GM18499 (cell line): Measurements from ENCODE around the gene L3MBTL2.

Source experiments
- ATAC-seq: cut with Tn5 transposase; IDR thresholded peaks from one replicate; pipeline ENCODE4 v1.9.1; 2021; ENCODE audit warnings: moderate number of reproducible peaks; ENCODE audit not compliant: insufficient read depth, unreplicated experiment

The L3MBTL2 gene

DNA sequence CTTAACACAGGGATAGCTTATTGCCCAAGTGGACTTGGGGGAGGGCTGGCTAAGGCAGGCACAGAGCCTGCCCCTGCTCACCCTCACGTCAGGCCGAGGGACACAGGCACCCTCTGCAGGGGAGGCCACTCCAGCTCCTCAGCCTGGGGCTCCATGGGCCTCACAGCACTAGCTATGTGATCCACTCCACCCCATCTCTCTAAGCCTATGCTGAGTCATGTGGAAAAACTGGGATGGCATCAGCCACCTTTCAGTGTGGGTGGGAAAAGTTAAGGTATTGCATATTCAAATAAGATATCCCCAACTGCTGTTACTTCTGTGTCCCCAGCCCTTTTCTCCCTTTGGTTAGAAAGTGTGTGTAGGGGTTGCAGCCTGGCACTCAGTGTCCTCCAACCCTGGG lies 58.6 kb downstream of the L3MBTL2 start:
- no peak for ATAC-seq

DNA sequence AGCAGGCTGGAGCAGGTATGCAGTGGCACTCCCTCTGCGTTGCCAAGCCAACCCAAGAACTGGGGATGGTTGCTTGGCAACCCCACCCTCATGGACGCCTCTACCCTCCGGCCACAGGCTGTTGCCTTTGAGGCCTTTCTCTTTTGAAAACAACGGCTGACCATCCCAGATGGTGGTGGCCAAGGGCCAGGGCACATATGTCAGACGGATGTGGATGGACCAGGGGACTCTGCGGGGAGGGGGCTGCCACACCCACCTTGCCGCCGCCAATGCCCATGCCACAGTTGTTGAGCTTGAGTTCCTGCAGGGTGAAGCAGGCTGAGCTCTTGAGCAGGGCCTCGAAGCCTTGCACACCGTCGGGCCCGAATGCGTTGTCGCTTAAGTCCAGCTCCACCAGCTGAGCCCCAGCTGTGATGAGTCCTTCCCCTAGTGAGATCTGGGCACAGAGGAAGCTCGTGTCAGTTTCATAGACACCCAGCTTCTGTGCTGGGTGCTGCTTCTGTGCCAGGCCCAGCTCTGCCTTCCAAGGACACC lies 59.4 kb downstream of the L3MBTL2 start:
- ATAC-seq: no peak

DNA sequence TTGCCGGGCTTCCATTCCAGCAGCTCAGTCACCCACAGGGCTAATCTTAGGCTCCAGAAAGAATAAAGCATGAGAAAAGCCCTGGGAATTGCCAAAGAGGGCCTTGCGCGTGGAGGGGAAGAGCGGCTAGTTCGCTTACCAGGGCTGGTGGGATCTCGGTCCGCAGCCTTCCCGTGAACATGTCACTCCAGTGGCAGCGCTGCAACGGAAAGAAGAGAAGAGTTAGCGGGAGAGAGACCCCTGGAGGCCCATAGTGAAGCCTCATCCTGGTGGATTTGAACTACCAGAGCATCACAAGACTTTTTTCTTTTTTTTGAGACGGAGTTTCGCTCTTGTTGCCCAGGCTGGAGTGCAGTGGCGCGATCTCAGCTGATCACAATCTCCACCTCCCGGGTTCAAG lies 62.8 kb downstream of the L3MBTL2 start:
- ATAC-seq: no peak

DNA sequence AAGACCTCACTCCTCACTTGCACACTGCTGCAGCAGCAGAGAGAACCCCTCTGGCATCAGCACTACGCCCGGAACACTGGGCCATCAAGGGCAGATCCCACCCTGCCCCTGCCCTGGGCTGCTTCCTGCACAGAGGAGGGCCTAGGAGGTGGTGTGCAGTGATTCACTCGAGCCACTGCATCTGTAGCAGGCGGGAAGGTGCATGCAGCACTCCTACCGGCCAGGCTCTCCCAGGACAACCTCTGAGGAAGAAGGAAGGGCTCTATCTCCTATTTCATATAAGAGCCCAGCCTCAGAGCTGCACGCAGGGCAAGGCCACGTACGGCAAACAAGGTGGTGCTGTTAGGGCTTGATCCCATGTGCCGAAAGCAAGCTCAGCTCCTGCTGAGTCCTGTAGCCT lies 66.7 kb downstream of the L3MBTL2 start:
- no peak for ATAC-seq

DNA sequence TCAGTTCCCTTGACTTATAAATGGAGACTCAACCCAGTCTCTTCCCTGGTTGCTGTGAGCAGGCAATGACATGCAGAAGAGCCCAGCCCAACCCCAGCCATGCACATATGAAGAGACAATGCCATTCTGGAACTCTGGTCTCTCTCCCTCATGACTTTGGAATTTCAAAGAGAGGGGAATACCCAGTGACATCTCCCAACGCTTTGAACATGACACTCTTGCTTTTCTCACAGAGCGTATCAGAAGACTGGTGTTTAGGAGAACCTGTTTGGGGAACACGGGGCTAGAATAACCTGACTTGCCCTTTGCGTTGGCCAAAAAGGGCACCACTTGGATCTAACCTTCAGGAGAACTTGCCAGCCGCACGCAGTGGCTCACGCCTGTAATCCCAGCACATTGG lies 68.0 kb downstream of the L3MBTL2 start:
- ATAC-seq: no peak

DNA sequence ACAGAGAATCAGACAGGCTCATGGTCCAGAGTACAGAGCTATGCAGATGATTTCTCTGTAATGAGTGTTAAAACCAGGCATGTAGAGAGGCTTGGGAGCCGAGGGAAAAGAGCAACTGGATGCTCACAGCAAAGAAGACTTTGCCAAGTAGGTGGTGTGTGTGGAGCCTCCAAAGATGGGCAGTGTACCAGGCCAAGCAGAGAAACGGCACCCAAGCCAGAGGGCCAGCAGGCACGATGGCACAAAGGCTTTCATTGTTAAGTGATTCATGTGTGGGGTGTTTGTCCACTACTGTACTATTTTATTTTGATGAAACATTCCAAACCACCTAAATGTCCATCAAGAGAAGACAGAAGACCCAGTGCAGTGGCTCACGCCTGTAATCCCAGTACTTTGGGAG lies 69.7 kb downstream of the L3MBTL2 start:
- ATAC-seq: no peak

DNA sequence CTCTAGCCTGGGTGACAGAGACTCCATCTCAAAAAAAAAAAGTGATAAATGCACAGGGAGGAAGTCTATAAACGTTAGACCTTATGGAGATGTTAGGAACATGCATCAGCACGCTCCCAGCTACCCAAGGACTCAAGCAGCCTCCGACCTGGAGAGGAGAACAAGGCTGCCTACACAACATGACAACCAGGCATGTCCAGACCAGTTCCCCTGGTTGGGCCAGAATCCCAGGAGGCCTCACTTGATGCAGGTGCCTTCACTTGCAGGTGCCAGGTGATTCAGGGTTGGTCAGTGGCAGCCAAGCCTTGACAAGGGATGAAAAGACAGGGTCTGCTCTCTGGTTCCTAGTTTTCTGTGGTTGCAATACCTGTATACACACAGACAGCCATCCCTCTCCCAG lies 75.0 kb downstream of the L3MBTL2 start:
- no peak for ATAC-seq

DNA sequence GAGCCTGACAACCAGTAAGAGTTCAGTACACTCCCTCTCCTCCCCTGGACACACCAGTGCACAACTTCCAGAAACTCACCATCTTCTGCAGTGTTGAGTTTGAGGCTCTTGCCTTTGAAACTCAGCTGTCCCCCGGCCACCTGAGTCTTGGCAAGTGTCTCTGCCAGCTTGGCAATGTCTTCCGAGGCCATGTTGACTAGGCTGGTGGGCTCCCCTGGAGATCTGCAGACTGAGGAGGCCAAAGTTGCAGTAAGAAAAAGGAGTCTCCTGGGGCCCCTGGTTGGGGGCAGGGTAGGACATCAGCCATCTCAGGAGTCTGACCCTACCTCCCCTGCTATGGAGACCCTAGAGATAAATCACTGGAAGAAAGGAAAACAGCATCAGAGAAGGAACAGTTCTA lies 75.7 kb downstream of the L3MBTL2 start:
- no peak for ATAC-seq
